K562 (cell line): ENCODE results near the gene ORAI3. TPM values are rescaled to one million over a fixed set of nuclear protein-coding genes. Genes with fewer than 3 reads are reported as not detected.

Experiments
- ATAC-seq: fragments of 200-7000 bp; cut with Tn5 transposase; 3 replicates; pipeline ENCODE4 v1.9.1; 2020; ENCODE audit warnings: moderate library complexity
- BruUV-seq: library from RNA; stranded (reverse); fragments of 400-500 nt; replicated peaks from 2 replicates; lab custom pipeline; 2021; lab: Mats Ljungman, UMichigan
- CTCF ChIA-PET: fragments of 300-600 bp; formaldehyde crosslinking; extraction: SDS; loops from one replicate; lab custom pipeline; 2021; ENCODE audit warnings: low intra/inter-chr PET ratio; lab: Yijun Ruan, JAX
- POLR2A ChIA-PET: fragments of 300-600, 350-650 bp; sonication (Branson Sonifier 250); formaldehyde crosslinking; extraction: SDS; loops from one replicate; lab custom pipeline; 2021; ENCODE audit warnings: antibody characterized with exemption, inconsistent platforms; lab: Yijun Ruan, JAX
- DNase-seq, 4 experiments: peaks; one replicate each; pipeline versions ENCODE4 v3.0.0 to v3.0.0-alpha.2; 2011 to 2018; ENCODE audit warnings: low spot score in 3 of 4, mixed read lengths in 3 of 4; ENCODE audit errors: extremely low read depth in 1 of 4
- FAIRE-seq: peaks from 2 replicates; lab custom pipeline; 2011; peaks lifted over from hg19 to GRCh38; lab: Jason Lieb, UNC
- H2AFZ ChIP-seq: 2 replicates; pipeline ENCODE4 v1.6.0; 2011; ENCODE audit warnings: low read depth, low read length, control low read depth, inconsistent platforms
- H3K27ac ChIP-seq: fragments of 200-600 bp; 3 replicates; pipeline ENCODE4 v1.8.0; 2011; ENCODE audit warnings: low read depth, mild to moderate bottlenecking, control low read depth, inconsistent platforms, low read length, moderate library complexity, mixed read lengths; ENCODE audit errors: extremely low read depth
- H3K27me3 ChIP-seq, 2 experiments: fragments of 300-600 bp in 1 of 2; 2 replicates in 1 of 2; 3 replicates in 1 of 2; pipeline versions ENCODE4 v1.6.0 to v1.8.0; 2011; ENCODE audit warnings: inconsistent platforms in 2 of 2, low read length in 2 of 2, mild to moderate bottlenecking in 1 of 2, mixed read lengths in 1 of 2, moderate library complexity in 1 of 2; ENCODE audit not compliant: control insufficient read depth in 2 of 2, insufficient read depth in 2 of 2
- H3K36me3 ChIP-seq: fragments of 300-600 bp; 3 replicates; pipeline ENCODE4 v1.8.0; 2011; ENCODE audit warnings: mild to moderate bottlenecking, low read length, inconsistent platforms; ENCODE audit not compliant: control insufficient read depth, insufficient read depth
- H3K4me1 ChIP-seq, 2 experiments: fragments of 200-600 bp in 1 of 2; replicated peaks in 1 of 2; 2 replicates in 1 of 2; 3 replicates in 1 of 2; pipeline versions ENCODE4 v1.5.1 to v1.8.0; 2011; ENCODE audit warnings: inconsistent platforms in 2 of 2, low read length in 2 of 2, mild to moderate bottlenecking in 1 of 2, mixed read lengths in 1 of 2, moderate library complexity in 1 of 2; ENCODE audit not compliant: control insufficient read depth in 2 of 2, insufficient read depth in 2 of 2
- H3K4me2 ChIP-seq: 2 replicates; pipeline ENCODE4 v1.6.1; 2011; ENCODE audit warnings: low read length, control low read depth, inconsistent platforms, mixed read lengths; ENCODE audit not compliant: insufficient read depth
- H3K4me3 ChIP-seq: fragments of 200-600 bp; sonication (generic), shearing (Covaris generic); 2 replicates; pipeline ENCODE4 v1.5.1; 2016; ENCODE audit warnings: control low read depth, inconsistent platforms
- H3K79me2 ChIP-seq: fragments of 200-600 bp; 3 replicates; pipeline ENCODE4 v1.8.0; 2011; ENCODE audit warnings: low read length, inconsistent platforms; ENCODE audit not compliant: control insufficient read depth, insufficient read depth
- H3K9ac ChIP-seq, 2 experiments: 2 replicates each; pipeline versions ENCODE4 v1.6.0 to v1.6.1; 2011; ENCODE audit warnings: low read depth in 2 of 2, low read length in 2 of 2, control low read depth in 1 of 2, inconsistent platforms in 1 of 2, mild to moderate bottlenecking in 1 of 2, mixed read lengths in 1 of 2; ENCODE audit not compliant: insufficient read depth in 1 of 2
- H3K9me1 ChIP-seq: one replicate; pipeline ENCODE4 v1.6.0; 2011; ENCODE audit warnings: inconsistent platforms, mild to moderate bottlenecking, low read length, moderate library complexity; ENCODE audit not compliant: control insufficient read depth, insufficient read depth
- H3K9me3 ChIP-seq: replicated peaks from 2 replicates; pipeline ENCODE4 v1.5.1; 2011; ENCODE audit warnings: low read depth, low read length, inconsistent platforms; ENCODE audit not compliant: control insufficient read depth, insufficient read depth
- H4K20me1 ChIP-seq: replicated peaks from 2 replicates; pipeline ENCODE4 v1.6.1; 2011; ENCODE audit warnings: low read length, inconsistent platforms, mixed read lengths; ENCODE audit not compliant: control insufficient read depth, insufficient read depth
- GTF2E2 ChIP-seq: fragments of 200-800 bp; sonication (Bioruptor generic); IDR thresholded peaks from 2 replicates; pipeline ENCODE4 v1.6.1; 2016; ENCODE audit warnings: missing genetic modification characterization, missing compliant biosample characterization
- KDM2B ChIP-seq: fragments of 250-450 bp; sonication (Bioruptor Pico); IDR thresholded peaks from 2 replicates; pipeline ENCODE4 v1.8.0; 2021; ENCODE audit warnings: mild to moderate bottlenecking, moderate library complexity
- POLR2G ChIP-seq: fragments of 200-400 bp; formaldehyde crosslinking; IDR thresholded peaks from 2 replicates; pipeline ENCODE4 v1.6.1; 2017; ENCODE audit warnings: low read depth, mild to moderate bottlenecking, antibody characterized with exemption, low read length, moderate library complexity
- PURB ChIP-seq: sonication (generic); formaldehyde crosslinking; IDR thresholded peaks from 2 replicates; pipeline ENCODE4 v1.9.0; 2021; ENCODE audit warnings: low read depth, mild to moderate bottlenecking, missing genetic modification reagents
- ZNF232 ChIP-seq: sonication (generic); formaldehyde crosslinking; IDR thresholded peaks from 2 replicates; pipeline ENCODE4 v1.8.0; 2022; ENCODE audit warnings: mild to moderate bottlenecking, missing genetic modification reagents
- WGBS: fragments of 100-300 bp; shearing (Covaris generic); methylation state at CpG from one replicate; pipeline ENCODE4 v1.1.6; 2016; ENCODE audit warnings: low coverage, mixed read lengths; ENCODE audit not compliant: insufficient coverage; ENCODE audit errors: missing lambda C conversion rate; 5-methylcytosine and 5-hydroxymethylcytosine counted together
- in situ Hi-C: fragments of 300-500 bp; cut with MboI; formaldehyde crosslinking; loops from 4 replicates; pipeline ENCODE4 v1.15.0; 2018; ENCODE audit warnings: inconsistent platforms, mixed read lengths
- intact Hi-C: fragments of 100-400 bp; cut with micrococcal nuclease; formaldehyde crosslinking; loops from 2 replicates; pipeline ENCODE4 v1.14.2; 2022
- polyA plus RNA-seq, 8 experiments: library from polyadenylated mRNA; depleted of rRNA in 4 of 8; stranded (reverse) in 5 of 8; unstranded in 3 of 8; fragments of >200 nt; fragmentation: Nextera tagmentation in 2 of 8; fragmentation: Illumina TruSeq in 1 of 8; extraction: Ambion mirVana in 2 of 8; extraction: Trizol in 1 of 8; gene quantifications; 2 replicates each; pipeline versions ENCODE4 v1.2.1 to v1.2.3, GENCODE V29; 2011 to 2014; ENCODE audit warnings: inconsistent platforms in 1 of 8, missing spikeins in 1 of 8
- total RNA-seq, 7 experiments: library from RNA; depleted of rRNA in 6 of 7; stranded (reverse); fragments of >200 nt in 6 of 7; fragmentation: Illumina TruSeq in 2 of 7; extraction: Trizol in 2 of 7; gene quantifications; 2 replicates each; pipeline versions ENCODE4 v1.2.1 to v1.2.3, GENCODE V29; 2011 to 2021; ENCODE audit warnings: low replicate concordance in 1 of 7

ORAI3 gene
- total and polyA plus RNA-seq, 9 of the 15 experiments (the other 6 are each of a cell fraction or from before 2014, with no cell fraction given): 4.9 to 23.3 (median 14.1) TPM

DNA sequence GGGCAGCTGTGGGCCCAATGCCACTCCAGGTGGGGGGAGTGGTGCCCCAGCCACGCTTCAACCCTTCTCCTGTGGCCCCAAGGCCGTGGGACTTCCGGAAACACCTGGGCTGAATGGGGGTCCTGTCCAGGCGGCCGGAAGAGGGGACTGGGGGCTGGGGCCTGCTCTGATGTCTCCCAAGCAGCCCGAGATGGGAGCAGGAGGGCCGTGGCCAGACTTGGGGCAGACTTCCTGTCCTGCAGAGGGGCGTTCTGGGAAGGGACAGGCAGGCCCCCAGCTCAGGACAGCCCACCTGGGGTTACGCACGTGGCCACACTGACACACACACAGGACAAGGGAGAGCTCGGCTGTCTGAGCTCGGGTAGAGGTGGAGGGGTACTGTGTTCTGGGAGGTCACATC, 41.2 kb downstream of the ORAI3 start:
- Histone ChIP-seq H3K9me3 (no peaks in the 10 kb centered on the region), H3K4me2 (no peak overlapping the region), H3K9me1 (no peaks in the 10 kb centered on the region), H3K27ac (no peak overlapping the region), H3K4me3 (no peak overlapping the region), H3K36me3 (peaks cover 19% of the 10 kb centered on the region; the same call in 1 of the 3 replicates), H3K9ac (0 out of 4 replicates have a peak overlapping the region, but pooled peaks of 1 of the 2 experiments have one; percentile 49), H3K27me3 (no peaks in the 10 kb centered on the region), H3K79me2 (peaks cover 13% of the 10 kb centered on the region), H4K20me1 (no peaks in the 10 kb centered on the region), H2AFZ (no peak overlapping the region), H3K4me1 (peaks cover 24 to 60% of the 10 kb centered on the region in 2 experiments)
- ATAC-seq (no peak), FAIRE-seq (no peak), DNase-seq (no peak)
- ChIA-PET CTCF (no interaction called here), POLR2A (interaction anchor here (1.0 kb wide), 1 partner anchor 238 kb away, joined by 6 read pairs; no protein-coding TSS in a partner anchor)
- no TSS peak for BruUV-seq
- in situ Hi-C loops (loop anchor here (10.0 to 25.0 kb wide), 2 partner anchors 325 to 447 kb away; partner anchors contain the start of genes COX6A2 and ZNF843), intact Hi-C loops (loop anchor here (5.0 kb wide), 2 partner anchors 42 to 82 kb away; partner anchors contain the start of genes STX4, ZNF646 and ZNF668)
- 71% methylated on average over 12 of the region's 12 CpGs for WGBS
- TF ChIP-seq ZNF232 (CRISPR knock-in tag) (no peak), GTF2E2 (tag) (no peak), KDM2B (CRISPR knock-in tag) (no peak), PURB (no peak), POLR2G (peak; percentile 46)
